WTC11 (cell line): ENCODE results near the gene SINHCAF. TPM values are rescaled to one million over a fixed set of nuclear protein-coding genes. Genes with fewer than 3 reads are reported as not detected.

Source experiments
- ATAC-seq: fragments of 200-7000 bp; cut with Tn5 transposase; 2 replicates; pipeline ENCODE4 v1.10.0; 2021; ENCODE audit warnings: mild to moderate bottlenecking, moderate library complexity
- CTCF ChIA-PET: fragments of 300-600 bp; sonication (Branson Sonifier 250); formaldehyde crosslinking; loops from one replicate; lab custom pipeline; 2021; ENCODE audit warnings: antibody characterized with exemption; lab: Charles Lee
- POLR2A ChIA-PET: fragments of 350-600 bp; sonication (Branson Sonifier 250); formaldehyde crosslinking; loops from one replicate; lab custom pipeline; 2021; ENCODE audit warnings: antibody characterized with exemption; lab: Charles Lee
- DNase-seq: peaks from one replicate; pipeline ENCODE4 v3.0.0; 2021; ENCODE audit warnings: low spot score
- H3K27ac Mint-ChIP-seq: 2 replicates; pipeline ENCODE4 v1.8.0; 2021; ENCODE audit warnings: mixed read lengths
- H3K27me3 Mint-ChIP-seq: 2 replicates; pipeline ENCODE4 v1.8.0; 2021; ENCODE audit warnings: low read depth, mild to moderate bottlenecking, moderate library complexity, mixed read lengths
- H3K36me3 Mint-ChIP-seq: 2 replicates; pipeline ENCODE4 v1.8.0; 2021; ENCODE audit warnings: mixed read lengths
- H3K4me1 Mint-ChIP-seq: 2 replicates; pipeline ENCODE4 v1.8.0; 2022; ENCODE audit warnings: mixed read lengths
- H3K4me3 Mint-ChIP-seq: 2 replicates; pipeline ENCODE4 v1.8.0; 2021; ENCODE audit warnings: mild to moderate bottlenecking, moderate library complexity, mixed read lengths
- H3K9me3 Mint-ChIP-seq: 2 replicates; pipeline ENCODE4 v1.8.0; 2021; ENCODE audit warnings: mixed read lengths
- ATF6 ChIP-seq: sonication (generic); formaldehyde crosslinking; IDR thresholded peaks from 2 replicates; pipeline ENCODE4 v1.8.1; 2023; ENCODE audit warnings: mild to moderate bottlenecking, missing genetic modification reagents
- E2F4 ChIP-seq: sonication (generic); formaldehyde crosslinking; IDR thresholded peaks from 2 replicates; pipeline ENCODE4 v1.8.1; 2022; ENCODE audit warnings: low read depth, mild to moderate bottlenecking, moderate library complexity, missing genetic modification reagents, borderline replicate concordance
- ELF4 ChIP-seq: sonication (generic); formaldehyde crosslinking; IDR thresholded peaks from 2 replicates; pipeline ENCODE4 v1.8.1; 2022; ENCODE audit warnings: low read depth, mild to moderate bottlenecking, moderate library complexity, missing genetic modification reagents
- EMX1 ChIP-seq: fragments of 250-450 bp; sonication (Bioruptor Pico); IDR thresholded peaks from 2 replicates; pipeline ENCODE4 v1.8.0; 2021; ENCODE audit warnings: mild to moderate bottlenecking
- ESRRA ChIP-seq: sonication (generic); formaldehyde crosslinking; IDR thresholded peaks from 2 replicates; pipeline ENCODE4 v1.8.1; 2022; ENCODE audit warnings: mild to moderate bottlenecking, missing genetic modification reagents, borderline replicate concordance
- GRHL2 ChIP-seq: fragments of 250-450 bp; sonication (Bioruptor Pico); IDR thresholded peaks from 2 replicates; pipeline ENCODE4 v1.8.0; 2022; ENCODE audit warnings: mild to moderate bottlenecking, moderate library complexity; ENCODE audit not compliant: insufficient replicate concordance, severe bottlenecking
- HMGA2 ChIP-seq: fragments of 250-450 bp; sonication (Bioruptor Pico); IDR thresholded peaks from 2 replicates; pipeline ENCODE4 v1.4.0; 2021; ENCODE audit warnings: mild to moderate bottlenecking, moderate library complexity
- NR3C1 ChIP-seq: sonication (generic); formaldehyde crosslinking; conservative IDR thresholded peaks from 2 replicates; pipeline ENCODE4 v1.8.1; 2023; ENCODE audit warnings: low read depth, mild to moderate bottlenecking, missing genetic modification reagents
- PRRX2 ChIP-seq: fragments of 250-450 bp; sonication (Bioruptor Pico); IDR thresholded peaks from 2 replicates; pipeline ENCODE4 v1.8.0; 2021; ENCODE audit warnings: mild to moderate bottlenecking
- SOX15 ChIP-seq: fragments of 250-450 bp; sonication (Bioruptor Pico); IDR thresholded peaks from 2 replicates; pipeline ENCODE4 v1.9.0; 2021; ENCODE audit warnings: mild to moderate bottlenecking
- ZBTB21 ChIP-seq: sonication (generic); formaldehyde crosslinking; IDR thresholded peaks from 2 replicates; pipeline ENCODE4 v1.8.1; 2023; ENCODE audit warnings: mild to moderate bottlenecking, missing genetic modification reagents, borderline replicate concordance
- ZSCAN18 ChIP-seq: fragments of 250-450 bp; sonication (Bioruptor Pico); IDR thresholded peaks from 2 replicates; pipeline ENCODE4 v2.1.2; 2022; ENCODE audit warnings: mild to moderate bottlenecking, moderate library complexity
- total RNA-seq: library from RNA; stranded (reverse); gene quantifications from 3 replicates; pipeline ENCODE4 v1.2.3, GENCODE V29; 2021
- TF ChIP-seq, protein P1 (sequence below): sonication (generic); formaldehyde crosslinking; IDR thresholded peaks from 2 replicates; pipeline ENCODE4 v1.8.0; 2022; ENCODE audit warnings: mild to moderate bottlenecking, missing genetic modification reagents
- TF ChIP-seq, protein P2 (sequence below): sonication (generic); formaldehyde crosslinking; IDR thresholded peaks from 2 replicates; pipeline ENCODE4 v1.8.1; 2022; ENCODE audit warnings: low read depth, missing genetic modification reagents, borderline replicate concordance
- TF ChIP-seq, protein P3 (sequence below): sonication (generic); formaldehyde crosslinking; conservative IDR thresholded peaks from 2 replicates; pipeline ENCODE4 v1.8.1; 2023; ENCODE audit warnings: mild to moderate bottlenecking, low read depth, missing genetic modification reagents, moderate library complexity
- TF ChIP-seq, protein P4 (sequence below): fragments of 250-450 bp; sonication (Bioruptor Pico); IDR thresholded peaks from 2 replicates; pipeline ENCODE4 v1.8.0; 2021; ENCODE audit warnings: mild to moderate bottlenecking

SINHCAF gene
- total RNA-seq, 1 experiment from 2014 or later: 407 TPM

GRCh38 chr12:31368666-31369361 is 42.9 kb upstream of the SINHCAF start (continued):
- TF ChIP-seq, protein P1, sequence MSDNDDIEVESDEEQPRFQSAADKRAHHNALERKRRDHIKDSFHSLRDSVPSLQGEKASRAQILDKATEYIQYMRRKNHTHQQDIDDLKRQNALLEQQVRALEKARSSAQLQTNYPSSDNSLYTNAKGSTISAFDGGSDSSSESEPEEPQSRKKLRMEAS (CRISPR knock-in tag): no peak
- TF ChIP-seq ZSCAN18 (CRISPR knock-in tag) (no peak), HMGA2 (CRISPR knock-in tag) (no peak), ELF4 (CRISPR knock-in tag) (no peak)
- TF ChIP-seq, protein P2, sequence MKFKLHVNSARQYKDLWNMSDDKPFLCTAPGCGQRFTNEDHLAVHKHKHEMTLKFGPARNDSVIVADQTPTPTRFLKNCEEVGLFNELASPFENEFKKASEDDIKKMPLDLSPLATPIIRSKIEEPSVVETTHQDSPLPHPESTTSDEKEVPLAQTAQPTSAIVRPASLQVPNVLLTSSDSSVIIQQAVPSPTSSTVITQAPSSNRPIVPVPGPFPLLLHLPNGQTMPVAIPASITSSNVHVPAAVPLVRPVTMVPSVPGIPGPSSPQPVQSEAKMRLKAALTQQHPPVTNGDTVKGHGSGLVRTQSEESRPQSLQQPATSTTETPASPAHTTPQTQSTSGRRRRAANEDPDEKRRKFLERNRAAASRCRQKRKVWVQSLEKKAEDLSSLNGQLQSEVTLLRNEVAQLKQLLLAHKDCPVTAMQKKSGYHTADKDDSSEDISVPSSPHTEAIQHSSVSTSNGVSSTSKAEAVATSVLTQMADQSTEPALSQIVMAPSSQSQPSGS (CRISPR knock-in tag): no peak

GRCh38 chr12:31366104-31366621 is 40.2 kb upstream of the SINHCAF start:
- H3K36me3 Mint-ChIP-seq: no peaks in the 10 kb centered on the region
- no peaks in the 10 kb centered on the region for H3K27me3 Mint-ChIP-seq
- no peak for DNase-seq
- ChIA-PET POLR2A (interaction anchor here (0.6 to 1.2 kb wide), 2 partner anchors 10 to 40 kb away, joined by 3 read pairs; partner anchors contain the start of gene SINHCAF), CTCF (interaction anchor here (1.1 kb wide), 1 partner anchor 94 kb away, joined by 3 read pairs; no protein-coding TSS in a partner anchor)
- peaks cover 64% of the 10 kb centered on the region for H3K4me1 Mint-ChIP-seq
- no peak for ATAC-seq
- H3K27ac Mint-ChIP-seq: peak overlapping the region; percentile 59; the same call in 1 of the 2 replicates
- TF ChIP-seq NR3C1 (CRISPR knock-in tag): no peak
- TF ChIP-seq, protein P3, sequence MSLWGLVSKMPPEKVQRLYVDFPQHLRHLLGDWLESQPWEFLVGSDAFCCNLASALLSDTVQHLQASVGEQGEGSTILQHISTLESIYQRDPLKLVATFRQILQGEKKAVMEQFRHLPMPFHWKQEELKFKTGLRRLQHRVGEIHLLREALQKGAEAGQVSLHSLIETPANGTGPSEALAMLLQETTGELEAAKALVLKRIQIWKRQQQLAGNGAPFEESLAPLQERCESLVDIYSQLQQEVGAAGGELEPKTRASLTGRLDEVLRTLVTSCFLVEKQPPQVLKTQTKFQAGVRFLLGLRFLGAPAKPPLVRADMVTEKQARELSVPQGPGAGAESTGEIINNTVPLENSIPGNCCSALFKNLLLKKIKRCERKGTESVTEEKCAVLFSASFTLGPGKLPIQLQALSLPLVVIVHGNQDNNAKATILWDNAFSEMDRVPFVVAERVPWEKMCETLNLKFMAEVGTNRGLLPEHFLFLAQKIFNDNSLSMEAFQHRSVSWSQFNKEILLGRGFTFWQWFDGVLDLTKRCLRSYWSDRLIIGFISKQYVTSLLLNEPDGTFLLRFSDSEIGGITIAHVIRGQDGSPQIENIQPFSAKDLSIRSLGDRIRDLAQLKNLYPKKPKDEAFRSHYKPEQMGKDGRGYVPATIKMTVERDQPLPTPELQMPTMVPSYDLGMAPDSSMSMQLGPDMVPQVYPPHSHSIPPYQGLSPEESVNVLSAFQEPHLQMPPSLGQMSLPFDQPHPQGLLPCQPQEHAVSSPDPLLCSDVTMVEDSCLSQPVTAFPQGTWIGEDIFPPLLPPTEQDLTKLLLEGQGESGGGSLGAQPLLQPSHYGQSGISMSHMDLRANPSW (CRISPR knock-in tag): no peak
- no peak for TF ChIP-seq EMX1
- no peak for TF ChIP-seq GRHL2 (CRISPR knock-in tag)
- no peak for TF ChIP-seq ATF6 (CRISPR knock-in tag)
- TF ChIP-seq ZBTB21 (CRISPR knock-in tag): no peak
- no peak for TF ChIP-seq E2F4 (CRISPR knock-in tag)
- TF ChIP-seq, protein P4, sequence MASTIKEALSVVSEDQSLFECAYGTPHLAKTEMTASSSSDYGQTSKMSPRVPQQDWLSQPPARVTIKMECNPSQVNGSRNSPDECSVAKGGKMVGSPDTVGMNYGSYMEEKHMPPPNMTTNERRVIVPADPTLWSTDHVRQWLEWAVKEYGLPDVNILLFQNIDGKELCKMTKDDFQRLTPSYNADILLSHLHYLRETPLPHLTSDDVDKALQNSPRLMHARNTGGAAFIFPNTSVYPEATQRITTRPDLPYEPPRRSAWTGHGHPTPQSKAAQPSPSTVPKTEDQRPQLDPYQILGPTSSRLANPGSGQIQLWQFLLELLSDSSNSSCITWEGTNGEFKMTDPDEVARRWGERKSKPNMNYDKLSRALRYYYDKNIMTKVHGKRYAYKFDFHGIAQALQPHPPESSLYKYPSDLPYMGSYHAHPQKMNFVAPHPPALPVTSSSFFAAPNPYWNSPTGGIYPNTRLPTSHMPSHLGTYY (CRISPR knock-in tag): no peak
- no peak for TF ChIP-seq SOX15 (CRISPR knock-in tag)
- no peak for TF ChIP-seq PRRX2
- TF ChIP-seq ESRRA (CRISPR knock-in tag): no peak
- H3K9me3 Mint-ChIP-seq: no peaks in the 10 kb centered on the region
- H3K4me3 Mint-ChIP-seq: no peak overlapping the region
